Mesodermal cell (in vitro differentiated cells): Measurements from ENCODE around the gene ATAT1. TPM values are rescaled to one million over a fixed set of nuclear protein-coding genes. Genes with fewer than 3 reads are reported as not detected.
"Not testable (repeated sequence)": the region's sequence is repeated elsewhere in the genome, so short reads cannot be mapped to it uniquely, and the experiment has no call there.

ENCODE experiments used
- H3K27ac ChIP-seq: 2 replicates; pipeline ENCODE4 v1.7.0; 2013; ENCODE audit warnings: mild to moderate bottlenecking, low read depth, low read length, moderate library complexity; ENCODE audit not compliant: severe bottlenecking
- H3K36me3 ChIP-seq: 2 replicates; pipeline ENCODE4 v1.7.1; 2013; ENCODE audit warnings: mild to moderate bottlenecking, low read length, moderate library complexity; ENCODE audit not compliant: control insufficient read depth, insufficient read depth
- H3K4me1 ChIP-seq: one replicate; pipeline ENCODE4 v1.7.1; 2013; ENCODE audit warnings: mild to moderate bottlenecking, low read length; ENCODE audit not compliant: insufficient read depth, control insufficient read depth, poor library complexity, severe bottlenecking
- H3K4me3 ChIP-seq: 2 replicates; pipeline ENCODE4 v1.7.0; 2013; ENCODE audit warnings: low read length, control low read depth, mild to moderate bottlenecking; ENCODE audit not compliant: insufficient read depth, poor library complexity, severe bottlenecking; ENCODE audit errors: extremely low read depth
- H3K9me3 ChIP-seq: 2 replicates; pipeline ENCODE4 v1.7.1; 2013; ENCODE audit warnings: mild to moderate bottlenecking, low read length, moderate library complexity; ENCODE audit not compliant: control insufficient read depth
- WGBS, 2 experiments: methylation state at CpG; one replicate each; pipeline ENCODE4 v1.1.5; 2013; ENCODE audit warnings: missing lambda C conversion rate in 2 of 2; ENCODE audit not compliant: insufficient coverage in 2 of 2; 5-methylcytosine and 5-hydroxymethylcytosine counted together
- polyA plus RNA-seq, 2 experiments: library from polyadenylated mRNA; stranded (reverse); fragments of 50-300 nt; gene quantifications; one replicate each; pipeline ENCODE4 v1.2.3, GENCODE V29; 2013

Gene ATAT1
- 44.6 TPM for polyA plus RNA-seq (2013, experiment 1 of 2)
- 38.9 TPM for polyA plus RNA-seq (2013, experiment 2 of 2)

- 9% methylated on average over 29 to 33 of the region's 36 CpGs for WGBS, 2 experiments
Observed at GRCh38 chr6:30626484-30627366, at the start of gene ATAT1. TSS of gene ATAT1 (plus strand) at chr6:30626874.

DNA sequence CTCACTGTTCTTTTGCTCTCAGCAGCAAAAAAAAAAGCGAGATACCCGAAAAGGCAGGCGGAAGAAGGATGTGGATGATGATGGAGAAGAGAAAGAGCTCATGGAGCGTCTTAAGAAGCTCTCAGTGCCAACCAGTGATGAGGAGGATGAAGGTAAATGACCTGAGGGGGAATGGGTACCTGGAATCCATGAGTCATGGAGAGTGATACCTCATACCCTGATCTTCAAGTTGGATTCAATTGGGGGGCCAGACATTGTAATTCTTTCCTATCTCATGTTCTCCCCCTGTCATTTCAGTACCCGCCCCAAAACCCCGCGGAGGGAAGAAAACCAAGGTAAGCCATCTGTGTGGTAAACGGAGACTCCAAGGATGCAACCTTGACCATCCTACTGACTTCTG, 48.6 kb upstream of the ATAT1 start:
- no peaks in the 10 kb centered on the region for H3K4me1 ChIP-seq
- 93 to 95% methylated on average over 6 of the region's 8 CpGs for WGBS, 2 experiments
- no peak overlapping the region for H3K27ac ChIP-seq
- H3K4me3 ChIP-seq: no peak overlapping the region
- no peaks in the 10 kb centered on the region for H3K9me3 ChIP-seq
- peaks cover 91% of the 10 kb centered on the region for H3K36me3 ChIP-seq

More at GRCh38 chr6:30626484-30627366, at the start of gene ATAT1:
- H3K36me3 ChIP-seq: peaks cover 84% of the 10 kb centered on the region
- peak within 1 kb of the TSS; percentile 65 for H3K4me3 ChIP-seq
- peaks cover 4% of the 10 kb centered on the region for H3K4me1 ChIP-seq
- peak within 1 kb of the TSS; percentile 88 for H3K27ac ChIP-seq
- no peaks in the 10 kb centered on the region for H3K9me3 ChIP-seq

GRCh38 chr6:30583921-30584320, 42.8 kb upstream of the ATAT1 start:
- no peaks in the 10 kb centered on the region for H3K9me3 ChIP-seq
- no peak overlapping the region for H3K27ac ChIP-seq
- H3K36me3 ChIP-seq: peaks cover 100% of the 10 kb centered on the region
- H3K4me1 ChIP-seq: no peaks in the 10 kb centered on the region
- WGBS, 2 experiments: 89 to 100% methylated on average over 5 of the region's 5 CpGs
- H3K4me3 ChIP-seq: no peak overlapping the region

GRCh38 chr6:30589754-30590358, 36.8 kb upstream of the ATAT1 start:
- H3K4me3 ChIP-seq: no peak overlapping the region
- peaks cover 90% of the 10 kb centered on the region for H3K36me3 ChIP-seq
- no peaks in the 10 kb centered on the region for H3K9me3 ChIP-seq
- H3K27ac ChIP-seq: no peak overlapping the region
- H3K4me1 ChIP-seq: no peaks in the 10 kb centered on the region
- WGBS, 2 experiments: 96% methylated on average over 13 to 14 of the region's 15 CpGs

DNA sequence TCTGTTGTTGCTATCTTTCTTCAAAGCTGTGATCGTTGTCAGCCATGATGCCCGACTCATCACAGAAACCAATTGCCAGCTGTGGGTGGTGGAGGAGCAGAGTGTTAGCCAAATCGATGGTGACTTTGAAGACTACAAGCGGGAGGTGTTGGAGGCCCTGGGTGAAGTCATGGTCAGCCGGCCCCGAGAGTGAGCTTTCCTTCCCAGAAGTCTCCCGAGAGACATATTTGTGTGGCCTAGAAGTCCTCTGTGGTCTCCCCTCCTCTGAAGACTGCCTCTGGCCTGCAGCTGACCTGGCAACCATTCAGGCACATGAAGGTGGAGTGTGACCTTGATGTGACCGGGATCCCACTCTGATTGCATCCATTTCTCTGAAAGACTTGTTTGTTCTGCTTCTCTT, 36.2 kb upstream of the ATAT1 start:
- Histone ChIP-seq H3K4me1 (no peaks in the 10 kb centered on the region), H3K9me3 (no peaks in the 10 kb centered on the region), H3K4me3 (no peak overlapping the region), H3K36me3 (peaks cover 83% of the 10 kb centered on the region), H3K27ac (no peak overlapping the region)
- WGBS, 2 experiments: 93 to 97% methylated on average over 5 to 8 of the region's 8 CpGs

GRCh38 chr6:30591008-30591407, 35.7 kb upstream of the ATAT1 start:
- Histone ChIP-seq H3K4me3 (no peak overlapping the region), H3K4me1 (no peaks in the 10 kb centered on the region), H3K27ac (no peak overlapping the region), H3K36me3 (peaks cover 78% of the 10 kb centered on the region), H3K9me3 (no peaks in the 10 kb centered on the region)
- WGBS, 2 experiments: no CpG with 5 or more reads among the region's 1 CpG

- H3K4me1 ChIP-seq: no peaks in the 10 kb centered on the region
- peaks cover 70% of the 10 kb centered on the region for H3K36me3 ChIP-seq
- no peak overlapping the region for H3K27ac ChIP-seq
- WGBS, 2 experiments: no CpG with 5 or more reads among the region's 1 CpG
- no peaks in the 10 kb centered on the region for H3K9me3 ChIP-seq
- no peak overlapping the region for H3K4me3 ChIP-seq
Observed at GRCh38 chr6:30592287-30592686, 34.4 kb upstream of the ATAT1 start.

GRCh38 chr6:30597315-30598144, 29.1 kb upstream of the ATAT1 start:
- peaks cover 49% of the 10 kb centered on the region for H3K36me3 ChIP-seq
- H3K4me1 ChIP-seq, H3K4me3 ChIP-seq, H3K9me3 ChIP-seq, H3K27ac ChIP-seq: not testable (repeated sequence)
- WGBS, 2 experiments: 69 to 84% methylated on average over 5 to 11 of the region's 15 CpGs

- Histone ChIP-seq H3K4me3 (no peak overlapping the region), H3K9me3 (no peaks in the 10 kb centered on the region), H3K4me1 (no peaks in the 10 kb centered on the region), H3K36me3 (peaks cover 57% of the 10 kb centered on the region), H3K27ac (peak overlapping the region; percentile 50)
- WGBS, 2 experiments: 95% methylated on average over 10 of the region's 12 CpGs
Observed at GRCh38 chr6:30598912-30599624, 27.6 kb upstream of the ATAT1 start.
